HuH-7.5 (cell line): Measurements from ENCODE around the gene ADAMTS17.

Source experiments
- DNase-seq: peaks from one replicate; pipeline ENCODE4 v3.0.0; 2011; ENCODE audit warnings: low spot score

ADAMTS17 gene

GRCh38 chr15:100309109-100310040 lies 32.4 kb downstream of the ADAMTS17 start:
- DNase-seq = no peak

DNA sequence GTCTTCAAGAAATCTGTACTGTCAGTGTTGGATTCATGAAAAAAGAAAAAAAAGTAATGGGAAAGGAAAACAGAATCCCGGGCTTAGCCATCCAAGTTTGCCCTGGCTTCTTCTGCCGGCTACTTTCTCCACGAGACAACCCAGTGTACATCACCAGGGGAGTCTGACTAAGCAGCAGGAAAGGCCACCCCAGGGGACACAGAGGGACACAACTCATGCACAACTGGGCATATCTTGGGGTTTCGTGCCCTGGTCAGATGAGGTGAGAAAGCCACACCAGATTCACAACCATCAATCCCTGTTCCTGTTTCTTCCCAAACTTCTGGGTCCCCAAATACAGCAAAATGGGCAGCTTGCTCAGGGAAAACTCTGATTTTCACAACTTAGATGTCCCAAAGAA lies 33.2 kb downstream of the ADAMTS17 start:
- DNase-seq = no peak

DNA sequence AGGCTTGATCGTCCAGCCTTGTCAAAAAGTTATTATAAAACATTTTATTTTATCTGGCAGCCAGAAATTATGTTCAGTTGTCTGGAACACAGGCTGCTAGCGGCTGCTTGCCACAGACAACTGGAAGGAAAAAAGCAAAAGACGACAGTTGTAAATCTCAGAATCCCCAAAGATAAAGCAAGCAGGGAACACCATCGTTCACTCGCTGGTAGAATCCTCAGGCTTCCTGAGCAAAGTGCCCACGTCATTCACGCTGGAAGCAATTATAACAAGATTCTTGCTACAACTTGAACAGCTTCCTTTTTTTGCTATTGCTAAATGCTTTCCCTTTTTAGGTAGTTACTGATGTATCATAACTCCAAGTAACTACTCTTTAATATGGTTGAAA lies 33.6 kb downstream of the ADAMTS17 start:
- no peak for DNase-seq

DNA sequence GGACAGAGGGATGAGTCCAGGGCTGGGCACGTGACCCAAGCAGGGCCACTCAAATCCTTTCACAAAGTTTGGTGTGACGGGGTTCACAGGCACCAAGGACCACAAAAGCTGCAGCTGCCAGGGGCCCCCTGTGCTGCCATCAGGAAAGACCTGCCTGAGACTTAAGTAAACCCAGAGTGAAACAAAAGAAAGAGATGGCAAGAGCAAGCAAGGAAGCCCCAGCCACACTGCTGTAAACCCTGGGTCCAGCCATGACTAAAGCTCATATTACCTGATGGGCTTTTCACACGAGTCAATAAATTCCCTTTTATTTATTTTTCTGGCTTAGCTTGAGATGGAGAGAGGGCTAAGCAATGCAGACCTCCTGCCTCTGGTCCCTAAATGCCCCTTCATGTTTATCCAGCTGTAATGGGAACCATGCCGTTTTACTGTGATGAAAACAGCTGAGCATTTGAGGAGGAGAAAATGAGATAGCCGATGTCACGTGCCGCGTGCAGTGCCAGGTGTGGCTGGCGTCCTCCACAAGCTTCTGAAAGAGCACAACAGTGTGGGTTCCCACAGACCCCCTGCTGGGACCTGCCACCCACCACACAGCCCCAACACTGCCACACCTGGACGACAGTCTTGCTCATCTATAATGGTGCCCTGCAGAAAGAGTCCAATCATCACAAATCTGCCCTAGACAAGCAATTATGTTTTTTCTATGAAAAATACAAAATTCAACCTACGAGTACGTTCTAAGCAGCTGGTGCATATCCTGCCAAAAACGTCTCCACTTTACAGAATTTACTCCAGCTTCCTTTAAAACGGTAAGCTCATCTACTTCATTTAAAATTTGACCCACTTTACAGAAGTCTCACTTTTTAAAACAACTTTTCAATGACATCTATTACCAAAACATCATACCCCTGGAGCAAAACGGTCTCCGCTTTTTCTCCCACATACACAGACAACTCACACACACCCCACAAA lies 34.2 kb downstream of the ADAMTS17 start:
- no peak for DNase-seq

DNA sequence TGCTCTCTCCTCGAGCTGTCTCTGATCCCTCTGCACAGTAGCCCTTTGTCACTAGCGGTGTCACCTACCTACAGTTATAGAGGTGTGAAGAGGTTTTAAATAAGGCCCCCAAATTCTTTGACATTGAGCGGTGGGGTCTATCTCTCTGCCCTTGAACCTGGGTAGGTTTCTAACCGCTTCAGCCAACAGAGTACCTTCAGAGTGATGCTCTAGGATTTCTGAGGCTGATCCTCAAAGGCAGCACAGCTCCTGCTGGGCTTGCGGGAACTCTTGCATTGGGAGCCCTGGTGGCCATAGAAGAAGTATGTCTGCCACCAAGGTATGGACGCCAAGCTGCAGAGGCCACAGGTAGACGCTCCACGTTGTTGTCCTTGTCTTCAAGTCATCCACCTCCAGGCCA lies 35.7 kb downstream of the ADAMTS17 start:
- no peak for DNase-seq

DNA sequence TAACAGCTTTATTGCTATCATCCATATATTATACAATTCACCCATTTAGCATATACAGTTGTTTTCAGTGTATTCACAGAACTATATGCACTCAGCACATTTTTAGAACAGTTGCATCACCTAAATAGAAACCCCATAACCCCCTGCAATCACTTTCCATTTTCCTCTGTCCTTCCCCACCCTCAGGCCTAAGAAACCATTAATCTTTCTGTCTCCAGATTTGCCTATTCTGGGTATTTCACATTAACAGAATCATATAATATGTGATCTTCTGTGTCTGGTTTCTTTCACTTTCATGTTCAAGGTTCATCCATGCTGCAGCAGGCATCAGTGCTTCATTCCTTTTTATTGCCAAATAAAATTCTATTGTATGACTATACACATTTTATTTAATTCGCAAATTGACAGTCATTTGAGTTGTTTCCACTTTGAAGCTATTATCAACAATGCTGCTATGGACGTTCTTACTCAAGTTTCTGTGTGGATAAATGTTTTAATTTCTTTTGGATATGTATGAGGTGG lies 39.8 kb downstream of the ADAMTS17 start:
- DNase-seq = no peak

GRCh38 chr15:100298257-100298656 lies 43.5 kb downstream of the ADAMTS17 start:
- no peak for DNase-seq

DNA sequence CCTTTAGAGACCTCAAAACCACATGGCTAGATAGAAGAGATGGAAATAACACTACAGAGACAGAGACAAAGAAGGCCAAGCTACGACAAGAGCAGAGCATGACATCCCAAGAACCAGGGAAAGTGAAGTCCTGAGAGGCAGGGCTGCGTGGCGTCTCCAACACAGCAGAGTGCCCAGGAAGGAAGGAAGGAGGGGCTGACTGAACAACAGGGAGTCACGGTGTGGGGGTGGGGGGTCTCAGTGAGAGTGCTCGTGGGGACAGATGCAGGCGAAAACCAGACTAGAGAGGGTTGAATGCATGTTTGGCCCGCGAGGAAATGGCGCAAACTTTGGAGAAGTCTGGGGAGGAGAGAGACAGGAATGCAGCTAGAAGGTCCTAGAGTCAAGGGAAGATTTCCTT lies 44.0 kb downstream of the ADAMTS17 start:
- DNase-seq = no peak

- DNase-seq = no peak
Observed at GRCh38 chr15:100295939-100296565, 45.7 kb downstream of the ADAMTS17 start.

GRCh38 chr15:100292010-100292409 lies 49.8 kb downstream of the ADAMTS17 start:
- no peak for DNase-seq

- no peak for DNase-seq
Observed at GRCh38 chr15:100291106-100291505, 50.7 kb downstream of the ADAMTS17 start.

DNA sequence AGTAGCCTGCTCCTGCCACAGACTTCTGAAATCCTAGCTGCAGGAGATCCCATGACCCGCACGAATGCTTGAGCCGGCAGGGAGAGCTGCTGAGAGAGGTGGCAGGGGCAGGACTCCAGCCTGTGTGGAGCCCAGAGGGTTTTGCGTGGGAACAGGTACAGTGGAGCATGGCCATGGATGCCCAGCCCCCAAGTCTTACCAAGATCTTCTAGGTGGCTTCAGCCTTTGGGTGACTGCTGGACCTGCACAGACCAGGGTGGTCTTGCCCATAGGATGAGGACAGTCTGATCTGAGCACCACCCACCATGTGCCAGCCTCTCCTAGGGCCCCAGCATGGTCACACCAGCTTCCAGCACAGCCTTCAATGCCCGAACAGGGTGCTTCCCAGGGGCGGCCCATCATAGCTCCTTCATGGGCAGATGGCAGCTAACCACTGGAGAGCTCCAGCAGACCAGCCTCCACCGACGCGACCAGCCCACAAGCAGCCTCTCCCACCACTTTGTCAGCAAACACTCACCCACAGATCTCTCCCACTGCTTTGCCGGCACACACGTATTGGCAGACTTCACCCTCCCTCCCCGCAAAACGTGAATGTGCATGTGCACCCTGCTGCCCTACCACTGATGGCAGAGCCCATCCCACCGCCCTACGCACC lies 56.0 kb downstream of the ADAMTS17 start:
- no peak for DNase-seq

DNA sequence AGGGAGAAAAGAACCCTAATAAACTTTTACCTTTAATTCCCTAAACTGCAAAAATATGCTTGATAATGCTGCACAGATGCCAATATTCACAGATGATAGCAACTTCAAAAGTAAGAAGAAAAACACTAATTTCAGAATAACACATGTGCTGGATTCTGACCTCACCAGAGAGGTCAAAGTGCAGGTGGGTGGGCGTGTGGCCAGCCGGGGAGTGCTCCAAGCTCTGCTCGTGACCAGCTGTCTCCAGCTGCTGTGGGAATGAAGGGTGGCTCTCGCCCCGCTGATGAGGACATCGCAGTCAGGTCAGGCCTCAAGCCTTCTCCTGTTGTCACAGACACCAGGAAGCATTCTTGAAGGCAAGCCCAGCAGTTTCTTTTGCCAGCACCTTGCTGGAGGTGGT lies 57.1 kb downstream of the ADAMTS17 start:
- DNase-seq = no peak

DNA sequence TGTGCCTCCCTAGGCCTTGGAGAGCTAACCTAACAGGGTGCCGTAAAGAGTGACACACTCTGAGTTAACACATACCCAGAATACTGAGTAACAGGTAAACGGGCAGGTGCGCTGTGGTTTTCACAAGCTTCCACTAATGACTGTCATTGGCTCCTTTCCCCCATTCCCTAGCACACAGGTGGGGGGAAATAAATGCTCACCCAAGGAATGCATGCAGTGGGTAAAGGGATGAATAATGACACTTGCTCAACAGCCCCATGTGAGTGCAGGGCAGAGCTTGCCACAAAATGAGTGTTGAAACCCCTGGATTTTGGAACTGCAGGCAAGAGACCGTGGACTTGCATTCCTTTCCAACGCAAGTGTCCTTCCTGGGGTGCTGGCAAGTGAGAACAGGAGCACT lies 57.6 kb downstream of the ADAMTS17 start:
- DNase-seq = no peak

DNA sequence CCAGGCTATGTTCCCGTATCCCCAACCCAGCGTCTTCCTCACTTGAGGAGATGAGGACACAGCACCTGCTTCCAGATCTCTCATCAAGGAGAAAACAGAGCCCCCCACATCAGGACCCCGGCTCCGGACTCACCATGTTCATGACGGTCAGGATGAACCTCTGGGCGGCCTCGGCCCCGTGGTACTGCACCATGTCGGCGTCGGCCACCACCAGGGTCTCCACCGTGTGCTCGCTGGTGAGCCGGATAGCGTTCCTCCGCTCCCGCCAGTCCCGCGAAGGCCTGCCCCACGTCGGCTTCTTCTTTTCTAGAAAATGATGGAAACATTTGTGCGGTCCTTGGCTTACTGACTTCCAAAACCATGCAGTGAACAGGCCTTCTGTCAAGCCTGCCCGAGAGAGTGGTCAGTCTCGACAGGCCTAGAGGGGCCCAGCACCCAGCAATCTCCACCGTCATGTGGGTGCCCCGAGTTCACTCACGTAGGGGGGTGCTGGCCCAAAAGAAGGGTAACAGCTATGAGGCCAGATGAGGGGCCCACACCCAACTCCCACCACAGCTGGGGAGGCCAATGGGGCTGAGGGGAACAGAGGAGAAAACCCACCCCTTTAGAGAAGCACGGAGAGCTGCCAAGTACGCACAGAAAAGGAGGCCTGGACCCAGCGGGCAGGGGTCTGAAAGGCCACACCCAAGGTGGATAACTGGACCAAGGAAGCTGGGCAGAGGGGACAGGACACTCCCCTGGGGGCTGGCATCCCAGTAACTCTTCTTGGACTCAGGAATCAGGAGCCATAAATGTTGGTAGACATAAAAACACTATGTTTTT lies 60.5 kb downstream of the ADAMTS17 start:
- DNase-seq = no peak

- no peak for DNase-seq
Observed at GRCh38 chr15:100279849-100280248, 61.9 kb downstream of the ADAMTS17 start.

- no peak for DNase-seq
Observed at GRCh38 chr15:100279446-100279845, 62.3 kb downstream of the ADAMTS17 start.

GRCh38 chr15:100278596-100279380 lies 63.0 kb downstream of the ADAMTS17 start:
- no peak for DNase-seq

DNA sequence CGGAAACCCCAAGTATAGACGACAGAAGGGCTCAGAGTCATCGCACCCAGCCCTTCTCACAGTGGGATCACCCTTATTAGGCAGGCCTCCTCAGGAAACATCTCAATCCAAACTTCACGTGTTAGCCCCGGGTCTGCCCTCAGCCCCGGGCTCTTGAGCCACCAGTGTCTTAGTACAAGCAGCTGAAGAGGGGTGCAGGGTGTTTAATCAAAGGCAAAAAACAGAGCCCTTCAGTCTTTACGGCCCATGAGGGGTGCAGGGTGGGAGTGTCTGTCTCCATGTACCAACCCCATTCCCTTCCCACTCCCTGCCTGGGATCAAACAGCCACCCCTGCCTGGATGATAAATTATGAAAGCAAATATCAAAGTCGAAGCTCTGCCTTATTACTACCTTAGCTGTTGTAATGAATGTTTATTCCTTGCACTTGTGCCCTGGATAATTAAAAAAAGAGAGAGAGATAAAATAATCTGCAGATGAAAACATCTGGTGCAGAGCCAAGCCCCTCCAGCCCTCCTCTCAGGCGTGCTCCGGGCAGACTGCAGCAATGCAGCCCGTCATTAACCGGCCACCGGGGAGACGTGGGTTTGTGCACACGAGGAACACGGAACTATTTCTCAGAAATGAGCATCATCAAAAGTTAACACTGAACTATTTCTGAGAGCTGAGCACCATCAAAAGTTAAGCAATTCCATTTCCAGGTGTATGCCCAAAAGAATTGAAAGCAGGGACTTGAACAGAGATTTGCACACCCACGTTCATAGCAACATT lies 64.5 kb downstream of the ADAMTS17 start:
- no peak for DNase-seq
